Measurements from ENCODE around the gene COMP. TPM values are rescaled to one million over a fixed set of nuclear protein-coding genes. Genes with fewer than 3 reads are reported as not detected.
A peak's percentile ranks its signal among the peaks of the same experiment; 100 is the strongest.

Gene COMP
- total and polyA plus RNA-seq, 10 donors: 0.04 to 1.0 (median 0.13) TPM; not detected in 7

DNA sequence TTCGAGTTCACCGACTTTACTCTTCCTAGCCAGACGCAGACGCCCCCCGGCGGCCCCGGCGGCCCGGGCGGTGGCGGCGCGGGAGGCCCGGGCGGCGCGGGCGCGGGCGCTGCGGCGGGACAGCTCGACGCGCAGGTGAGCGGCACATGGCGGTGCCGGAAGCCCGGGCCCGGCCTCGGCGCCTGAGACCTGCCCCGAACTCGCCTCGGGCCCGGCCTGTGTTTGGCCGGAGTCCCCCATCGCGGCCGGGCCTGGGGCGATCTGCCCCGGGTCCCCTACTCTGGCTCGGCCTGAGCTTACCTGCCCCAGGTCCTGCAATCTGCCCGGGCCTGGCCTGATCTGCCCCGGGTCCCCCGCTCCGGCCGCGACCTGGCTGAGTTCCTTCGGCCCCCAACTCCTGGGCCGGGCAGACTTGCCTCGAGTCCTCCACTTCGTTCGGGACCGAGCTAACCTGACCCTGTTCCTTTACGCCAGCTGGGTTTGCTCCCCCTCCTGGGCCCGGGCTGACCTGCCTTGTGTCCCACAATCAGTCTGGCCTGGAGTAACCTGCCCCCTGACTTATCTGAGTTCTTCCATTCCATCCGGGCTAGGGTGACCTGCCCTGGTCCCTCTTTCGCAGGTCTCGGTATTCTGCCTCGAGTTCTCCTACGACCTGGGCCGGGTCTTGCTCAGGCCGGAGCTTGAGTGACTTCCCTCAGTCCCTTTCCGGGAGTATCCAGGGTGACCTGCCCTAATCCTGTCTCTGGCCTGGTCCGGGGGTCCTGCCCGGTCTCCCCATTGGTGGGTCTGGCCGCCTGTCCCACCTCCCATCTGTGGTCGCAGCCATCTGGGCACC, 41.4 kb upstream of the COMP start:
- H3K4me3 ChIP-seq: peak overlapping the region; percentile 35 to 95 (median 80)
- peak overlapping the region; percentile 75 to 96 (median 93) for H3K27ac ChIP-seq
- peaks cover 0 to 3% (median under 1%) of the 10 kb centered on the region in 8 donors for H3K9me3 ChIP-seq
- peaks cover 0 to 36% (median 5%) of the 10 kb centered on the region in 6 donors for H3K36me3 ChIP-seq
- peaks cover 0 to 7% (median 0%) of the 10 kb centered on the region in 7 donors for H3K27me3 ChIP-seq (replicated peaks in 1 of 7)
- WGBS, 5 donors: 0 to 1% (median 1%) methylated on average over 42 to 69 of the region's 69 CpGs
- peaks cover 27 to 62% (median 56%) of the 10 kb centered on the region in 6 donors for H3K4me1 ChIP-seq
- intact Hi-C loops (cut with DNase I; ENCODE audit: low total_unique reads): no loop called here
- TF ChIP-seq POLR2AphosphoS5 (IDR thresholded peaks at IDR 0.05) (no peak), POLR2A (IDR thresholded peaks at IDR 0.05) (no peak), CTCF (IDR thresholded peaks at IDR 0.05 in 8 of 11, conservative IDR thresholded peaks at IDR 0.05 in 3 of 11) (no peak)
- peak; percentile 83 for DNase-seq

DNA sequence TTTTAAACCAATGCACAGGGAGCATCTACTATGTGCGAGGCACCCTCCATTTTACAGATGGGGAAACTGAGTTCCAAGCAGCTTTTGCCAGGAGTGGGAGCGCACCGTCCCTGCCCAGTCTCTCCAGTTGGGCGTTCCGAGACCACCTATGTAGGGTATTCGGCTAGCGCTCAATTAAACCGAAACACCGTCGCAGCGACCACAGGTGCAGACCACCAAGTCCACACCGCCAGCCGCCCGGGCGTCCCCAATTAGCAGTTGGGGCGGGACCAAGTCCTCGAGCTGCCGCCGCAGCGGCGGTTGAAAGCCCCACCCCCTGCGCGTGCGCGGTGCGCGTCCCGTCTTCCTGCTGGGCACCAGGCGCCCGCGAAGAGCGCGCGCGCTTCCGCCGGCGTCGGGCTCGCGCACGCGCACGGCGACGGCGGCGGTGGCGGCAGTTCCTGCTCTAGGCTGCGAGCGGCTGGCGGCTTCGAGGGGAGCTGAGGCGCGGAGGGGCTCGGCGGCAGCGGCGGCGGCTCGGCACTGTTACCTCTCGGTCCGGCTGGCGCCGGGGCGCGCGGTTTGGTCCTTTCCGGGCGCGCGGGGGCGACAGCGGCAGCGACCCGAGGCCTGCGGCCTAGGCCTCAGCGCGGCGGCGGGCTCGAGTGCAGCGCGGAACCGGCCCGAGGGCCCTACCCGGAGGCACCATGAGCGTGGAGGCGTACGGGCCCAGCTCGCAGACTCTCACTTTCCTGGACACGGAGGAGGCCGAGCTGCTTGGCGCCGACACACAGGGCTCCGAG, 40.6 kb upstream of the COMP start, which contains the start of gene UPF1:
TSS of gene UPF1 (plus strand) at position 436 of the 782 bp plus-strand sequence. CDS start at position 687, 251 bp downstream.
- Histone ChIP-seq H3K27ac (peak within 1 kb of the TSS; percentile 75 to 96 (median 93)), H3K36me3 (peaks cover 0 to 29% (median 5%) of the 10 kb centered on the region in 6 donors), H3K4me1 (peaks cover 27 to 54% (median 48%) of the 10 kb centered on the region in 6 donors), H3K27me3 (replicated peaks in 1 of 7) (peaks cover 0 to 7% (median 0%) of the 10 kb centered on the region in 7 donors), H3K9me3 (peaks cover 0 to 11% (median 8%) of the 10 kb centered on the region in 8 donors), H3K4me3 (peak within 1 kb of the TSS; percentile 35 to 95 (median 80))
- intact Hi-C loops (cut with DNase I; ENCODE audit: low total_unique reads): no loop called here
- DNase-seq: peak; percentile 100
- peak; percentile 86 to 91 (median 90) for TF ChIP-seq POLR2AphosphoS5 (IDR thresholded peaks at IDR 0.05)
- TF ChIP-seq CTCF (IDR thresholded peaks at IDR 0.05 in 8 of 11, conservative IDR thresholded peaks at IDR 0.05 in 3 of 11): peak in 3 of 11 experiments; percentile 24 to 40 (median 36)
- TF ChIP-seq POLR2A (IDR thresholded peaks at IDR 0.05): peak in 1 of 3 donors; percentile 47
- 0 to 2% (median 1%) methylated on average over 47 to 96 of the region's 96 CpGs for WGBS, 5 donors

GRCh38 chr19:18830488-18830887, 39.4 kb upstream of the COMP start:
- Histone ChIP-seq H3K27me3 (replicated peaks in 1 of 7) (peaks cover 0 to 7% (median 0%) of the 10 kb centered on the region in 7 donors), H3K4me1 (peaks cover 20 to 42% (median 35%) of the 10 kb centered on the region in 6 donors), H3K4me3 (no peak overlapping the region), H3K27ac (no peak overlapping the region), H3K9me3 (peaks cover 0 to 17% (median 13%) of the 10 kb centered on the region in 8 donors), H3K36me3 (peaks cover 0 to 17% (median 4%) of the 10 kb centered on the region in 6 donors)
- WGBS, 5 donors: 84 to 96% (median 92%) methylated on average over 2 of the region's 2 CpGs
- intact Hi-C loops (cut with DNase I; ENCODE audit: low total_unique reads): no loop called here
- DNase-seq: no peak
- TF ChIP-seq POLR2AphosphoS5 (IDR thresholded peaks at IDR 0.05) (no peak), CTCF (IDR thresholded peaks at IDR 0.05 in 8 of 11, conservative IDR thresholded peaks at IDR 0.05 in 3 of 11) (no peak), POLR2A (IDR thresholded peaks at IDR 0.05) (no peak)
